ENCODE measurements around the gene NOD2.

Gene NOD2

GRCh38 chr16:50743581-50744225 is 50.3 kb downstream of the NOD2 start:
- DNase-seq: no peak

DNA sequence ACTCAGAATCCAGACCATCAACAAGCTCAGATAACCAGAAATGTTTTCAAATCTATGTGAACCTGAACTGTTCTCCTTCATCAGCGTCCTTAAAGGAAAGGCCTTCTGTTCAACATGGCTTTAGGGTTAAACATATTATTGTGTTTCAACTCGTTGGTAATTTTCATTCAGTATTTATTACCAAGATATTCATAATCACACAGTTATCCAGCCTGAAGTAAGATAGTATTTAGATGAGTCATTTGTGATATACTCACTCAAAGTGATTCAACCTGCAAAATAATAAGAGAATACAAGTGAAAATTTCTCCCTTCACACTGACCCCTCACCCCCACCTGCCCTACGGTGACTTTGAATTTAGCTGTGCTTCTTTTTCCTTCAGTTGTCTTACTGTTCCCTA is 51.5 kb downstream of the NOD2 start:
- no peak for DNase-seq

- no peak for DNase-seq
Measured at GRCh38 chr16:50745940-50746339, 52.5 kb downstream of the NOD2 start.

DNA sequence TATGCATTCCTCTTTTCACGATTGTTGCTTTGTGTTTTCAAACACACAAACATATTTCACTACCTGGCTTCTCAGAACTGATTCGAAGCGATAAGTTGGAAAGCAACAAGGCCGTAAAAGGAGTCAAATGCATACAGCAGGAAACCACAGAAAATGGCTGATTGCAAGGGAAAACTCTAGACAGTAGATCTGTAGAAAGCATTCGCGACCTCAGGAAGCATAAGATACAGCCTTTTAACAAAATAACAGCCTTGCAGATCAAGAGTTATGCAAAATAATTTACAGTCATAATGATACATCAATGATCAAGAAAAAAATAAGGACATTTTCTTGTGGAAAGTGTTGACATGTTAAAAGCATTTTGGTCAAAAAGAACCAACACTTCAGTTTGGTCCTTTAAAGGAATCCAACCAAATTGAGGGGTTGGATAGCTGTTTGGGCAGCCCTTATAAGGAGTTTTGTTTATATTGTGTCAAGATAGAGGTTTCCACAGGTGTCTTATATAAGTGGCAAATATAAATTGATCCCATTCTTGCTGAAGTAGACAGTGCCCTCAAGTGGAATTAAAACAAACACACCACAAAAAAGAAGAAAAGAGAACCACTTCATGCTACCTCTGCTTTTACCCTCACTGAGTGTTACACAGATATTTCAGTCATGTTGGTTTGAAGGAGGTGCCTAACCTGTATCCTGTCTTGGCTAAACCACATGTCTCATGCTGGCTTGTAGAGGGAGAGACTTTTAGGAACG is 54.0 kb downstream of the NOD2 start:
- DNase-seq: no peak

GRCh38 chr16:50751528-50751927 is 58.1 kb downstream of the NOD2 start:
- DNase-seq: no peak

DNA sequence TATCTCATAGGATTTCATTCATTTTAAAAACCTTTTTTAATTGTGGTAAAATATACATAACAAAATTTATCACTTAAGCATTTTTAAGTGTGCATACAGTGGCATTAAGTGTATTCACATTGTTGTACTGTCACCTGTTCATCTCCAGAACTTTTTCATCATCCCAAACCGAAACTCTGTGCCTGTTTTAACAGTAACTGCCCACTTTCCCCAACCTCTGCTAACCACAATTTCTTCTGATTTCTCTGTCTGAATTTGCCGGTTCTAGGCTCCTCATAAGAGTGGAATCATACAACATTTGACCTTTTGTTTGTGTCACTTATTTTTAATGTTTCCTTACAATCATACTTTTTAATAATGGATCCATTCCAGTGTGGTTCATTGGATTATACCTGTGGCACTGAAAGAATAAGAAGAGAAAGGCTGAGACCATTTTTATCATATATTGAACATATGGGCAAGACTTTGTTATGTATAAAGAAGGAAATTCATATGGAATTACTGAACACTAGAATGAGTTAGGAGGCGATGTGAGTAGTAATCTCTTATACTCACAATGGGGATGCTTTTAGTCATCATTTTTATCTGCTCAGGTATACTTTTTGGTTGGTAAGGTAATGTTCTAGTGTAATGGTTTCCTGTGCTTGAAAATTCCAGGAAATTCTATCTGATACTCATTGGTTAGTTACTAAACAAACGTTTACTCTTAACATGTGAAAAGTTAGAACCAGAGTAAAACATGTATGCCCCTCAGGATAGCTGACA is 59.2 kb downstream of the NOD2 start:
- no peak for DNase-seq

DNA sequence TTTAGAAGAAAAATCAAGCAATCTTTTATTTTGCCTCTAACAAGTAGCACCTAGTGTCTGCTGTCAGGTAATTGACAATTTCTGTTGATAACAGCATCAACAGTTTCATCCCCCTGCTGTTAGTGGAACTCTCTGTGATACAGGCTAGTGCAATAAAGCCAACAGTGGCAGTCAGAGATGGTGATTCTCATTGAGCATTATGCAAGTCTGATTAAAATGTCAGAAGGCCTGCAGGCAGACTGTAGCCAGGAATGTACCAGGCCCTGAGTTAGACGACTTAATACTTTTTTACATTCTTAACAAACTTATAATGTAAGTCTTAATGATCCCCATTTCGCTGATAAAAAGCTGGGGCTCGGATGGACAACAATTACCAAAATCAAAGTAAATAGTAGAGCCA is 63.1 kb downstream of the NOD2 start:
- DNase-seq: no peak

GRCh38 chr16:50761267-50761666 is 67.9 kb downstream of the NOD2 start:
- no peak for DNase-seq

GRCh38 chr16:50762241-50762640 is 68.8 kb downstream of the NOD2 start:
- no peak for DNase-seq

GRCh38 chr16:50763211-50763610 is 69.8 kb downstream of the NOD2 start:
- no peak for DNase-seq

GRCh38 chr16:50765260-50765659 is 71.9 kb downstream of the NOD2 start:
- DNase-seq: no peak

GRCh38 chr16:50765861-50766260 is 72.5 kb downstream of the NOD2 start:
- no peak for DNase-seq

GRCh38 chr16:50767197-50767596 is 73.8 kb downstream of the NOD2 start:
- no peak for DNase-seq

DNA sequence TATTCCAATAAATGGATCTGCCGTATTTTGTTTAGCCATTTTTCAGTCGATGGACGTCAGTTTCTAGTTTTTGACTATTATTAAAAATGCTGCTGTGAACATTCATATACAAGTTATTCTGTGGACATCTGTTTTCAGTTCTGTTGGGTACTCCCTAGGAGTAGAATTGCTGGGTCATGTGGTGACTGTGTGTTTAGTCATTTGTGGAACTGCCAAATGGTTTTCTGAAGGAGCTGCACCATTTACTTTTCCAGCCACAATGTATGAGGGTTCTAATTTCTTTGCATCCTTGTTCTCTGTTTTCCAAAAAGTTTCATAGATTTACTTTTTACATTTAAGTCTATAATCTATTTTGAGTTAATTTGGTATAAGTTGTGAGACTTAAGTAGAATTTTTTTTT is 78.0 kb downstream of the NOD2 start:
- no peak for DNase-seq

DNA sequence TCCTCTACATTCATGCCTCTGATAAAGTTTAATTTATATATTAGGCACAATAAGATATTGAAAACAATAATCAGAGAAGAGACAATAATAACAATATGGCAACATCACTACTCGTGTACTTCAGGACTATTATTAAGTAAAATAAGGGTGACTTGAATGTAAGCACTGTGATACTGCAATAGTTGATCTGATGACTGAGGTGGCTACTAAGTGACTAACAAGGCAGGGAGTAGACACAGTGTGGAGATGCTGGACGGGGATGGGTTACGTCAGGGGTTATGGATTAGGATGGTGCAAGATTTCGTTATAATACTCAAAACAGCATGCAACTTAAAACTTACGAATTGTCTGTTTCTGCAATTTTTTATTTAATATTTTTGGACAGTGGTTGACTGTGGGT is 81.0 kb downstream of the NOD2 start:
- no peak for DNase-seq

DNA sequence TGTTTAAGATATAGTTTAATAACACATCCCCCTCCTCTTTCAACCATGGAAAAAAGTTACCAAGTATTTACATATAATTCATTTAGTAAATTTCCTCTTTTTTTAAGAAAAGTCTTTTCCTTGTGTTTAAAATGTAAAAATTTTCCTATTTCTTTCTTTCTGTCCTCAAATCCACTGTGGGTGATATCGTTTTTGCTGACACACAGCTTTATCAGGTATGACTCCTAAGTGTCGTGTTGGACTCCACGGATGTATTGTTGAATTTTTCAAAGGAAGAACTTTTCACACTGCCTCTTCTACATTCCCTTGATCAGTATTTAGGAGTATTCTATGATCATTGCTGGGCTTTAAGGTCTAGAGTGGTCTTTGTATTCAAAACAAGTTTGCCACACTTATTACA is 81.6 kb downstream of the NOD2 start:
- no peak for DNase-seq

GRCh38 chr16:50776037-50776436 is 82.6 kb downstream of the NOD2 start:
- no peak for DNase-seq

GRCh38 chr16:50778284-50779163 is 85.1 kb downstream of the NOD2 start:
- no peak for DNase-seq

DNA sequence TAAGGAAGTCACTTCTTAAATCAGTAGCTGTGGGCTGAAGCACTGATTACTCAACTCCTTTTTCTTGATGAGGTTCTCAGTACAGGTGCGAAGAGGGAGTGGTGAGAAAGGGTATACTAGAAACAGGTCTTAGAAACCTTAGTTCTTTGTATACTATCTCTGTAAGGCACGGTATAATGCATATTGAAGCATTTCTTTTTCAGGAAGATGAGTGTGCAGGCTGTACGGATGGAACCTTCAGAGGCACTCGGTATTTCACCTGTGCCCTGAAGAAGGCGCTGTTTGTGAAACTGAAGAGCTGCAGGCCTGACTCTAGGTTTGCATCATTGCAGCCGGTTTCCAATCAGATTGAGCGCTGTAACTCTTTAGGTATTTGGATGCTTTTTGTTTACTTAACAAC is 87.6 kb downstream of the NOD2 start:
- no peak for DNase-seq

- DNase-seq: no peak
Measured at GRCh38 chr16:50781518-50781917, 88.1 kb downstream of the NOD2 start.

Data from activated naive CD4-positive, alpha-beta T cell treated with Interleukin-2 at 50 U/mL for 16 hours (primary cell).